ENCODE results near the gene ATP5IF1. TPM values are rescaled to one million over a fixed set of nuclear protein-coding genes. Genes with fewer than 3 reads are reported as not detected.

ATP5IF1 gene
- 100 to 1,000 TPM; 125 to 195 TPM for total RNA-seq

- ATAC-seq: peak; percentile 96 to 97
- Mint-ChIP-seq H3K36me3 (peaks cover 6 to 11% of the 10 kb centered on the region in 2 donors), H3K9me3 (no peaks in the 10 kb centered on the region), H3K27ac (no peak within 1 kb of the TSS)
- peak; percentile 89 to 96 for DNase-seq (ENCODE audit: low spot score in 2 of 2)
Observed at GRCh38 chr1:28235755-28236655, at the start of gene ATP5IF1. Gene ATP5IF1, plus strand, starts transcription at chr1:28236124. Its CDS starts 60 bp downstream, at chr1:28236184.

GRCh38 chr1:28190337-28190979 lies 45.5 kb upstream of the ATP5IF1 start:
- H3K36me3 Mint-ChIP-seq: no peaks in the 10 kb centered on the region
- no peak overlapping the region for H3K27ac Mint-ChIP-seq
- DNase-seq (ENCODE audit: low spot score in 2 of 2): peak in 1 of 2 donors; percentile 4
- ATAC-seq: no peak
- H3K9me3 Mint-ChIP-seq: no peaks in the 10 kb centered on the region

GRCh38 chr1:28190996-28191645 lies 44.8 kb upstream of the ATP5IF1 start:
- no peaks in the 10 kb centered on the region for H3K9me3 Mint-ChIP-seq
- no peak overlapping the region for H3K27ac Mint-ChIP-seq
- peak in 1 of 2 donors; percentile 38 for DNase-seq (ENCODE audit: low spot score in 2 of 2)
- H3K36me3 Mint-ChIP-seq: no peaks in the 10 kb centered on the region
- ATAC-seq: no peak

- no peak for ATAC-seq
- peak in 1 of 2 donors; percentile 48 for DNase-seq (ENCODE audit: low spot score in 2 of 2)
- no peak overlapping the region for H3K27ac Mint-ChIP-seq
- peaks cover 12 to 15% of the 10 kb centered on the region in 2 donors for H3K36me3 Mint-ChIP-seq
- peaks cover 0 to 7% of the 10 kb centered on the region in 2 donors for H3K9me3 Mint-ChIP-seq
Observed at GRCh38 chr1:28193701-28194161, 42.2 kb upstream of the ATP5IF1 start.

- Mint-ChIP-seq H3K27ac (no peak overlapping the region), H3K9me3 (peaks cover 4 to 15% of the 10 kb centered on the region in 2 donors), H3K36me3 (peaks cover 20 to 22% of the 10 kb centered on the region in 2 donors)
- DNase-seq (ENCODE audit: low spot score in 2 of 2): peak in 1 of 2 donors; percentile 44
- no peak for ATAC-seq
Observed at GRCh38 chr1:28194326-28195035, 41.4 kb upstream of the ATP5IF1 start.

GRCh38 chr1:28195780-28196179 lies 40.1 kb upstream of the ATP5IF1 start:
- Mint-ChIP-seq H3K36me3 (peaks cover 28 to 32% of the 10 kb centered on the region in 2 donors), H3K27ac (no peak overlapping the region), H3K9me3 (peaks cover 4 to 15% of the 10 kb centered on the region in 2 donors)
- peak in 1 of 2 donors; percentile 6 for DNase-seq (ENCODE audit: low spot score in 2 of 2)
- ATAC-seq: no peak

- DNase-seq (ENCODE audit: low spot score in 2 of 2) (peak in 1 of 2 donors; percentile 13), ATAC-seq (no peak)
- Mint-ChIP-seq H3K9me3 (peaks cover 4 to 15% of the 10 kb centered on the region in 2 donors), H3K27ac (no peak overlapping the region), H3K36me3 (peaks cover 33 to 37% of the 10 kb centered on the region in 2 donors)
Observed at GRCh38 chr1:28196330-28196729, 39.6 kb upstream of the ATP5IF1 start.

- ATAC-seq (no peak), DNase-seq (ENCODE audit: low spot score in 2 of 2) (peak in 1 of 2 donors; percentile 11)
- H3K27ac Mint-ChIP-seq: peak overlapping the region in 1 of 2 donors; percentile 84
- H3K9me3 Mint-ChIP-seq: peaks cover 4 to 15% of the 10 kb centered on the region in 2 donors
- peaks cover 36 to 46% of the 10 kb centered on the region in 2 donors for H3K36me3 Mint-ChIP-seq
Observed at GRCh38 chr1:28197682-28198415, 38.1 kb upstream of the ATP5IF1 start.

GRCh38 chr1:28199328-28200233 lies 36.3 kb upstream of the ATP5IF1 start:
- peak overlapping the region; percentile 84 to 95 for H3K27ac Mint-ChIP-seq
- ATAC-seq (peak; percentile 92 to 93), DNase-seq (ENCODE audit: low spot score in 2 of 2) (peak; percentile 68 to 76)
- H3K36me3 Mint-ChIP-seq: peaks cover 49 to 64% of the 10 kb centered on the region in 2 donors
- H3K9me3 Mint-ChIP-seq: peaks cover 4 to 15% of the 10 kb centered on the region in 2 donors

GRCh38 chr1:28200234-28200873 lies 35.6 kb upstream of the ATP5IF1 start:
- Mint-ChIP-seq H3K27ac (peak overlapping the region; percentile 84 to 95), H3K9me3 (peaks cover 4 to 15% of the 10 kb centered on the region in 2 donors), H3K36me3 (peaks cover 49 to 64% of the 10 kb centered on the region in 2 donors)
- DNase-seq (ENCODE audit: low spot score in 2 of 2) (no peak), ATAC-seq (no peak)

GRCh38 chr1:28205243-28205642 lies 30.7 kb upstream of the ATP5IF1 start:
- Mint-ChIP-seq H3K27ac (no peak overlapping the region), H3K9me3 (no peaks in the 10 kb centered on the region), H3K36me3 (peaks cover 30 to 43% of the 10 kb centered on the region in 2 donors)
- DNase-seq (ENCODE audit: low spot score in 2 of 2): no peak
- ATAC-seq: no peak

- Mint-ChIP-seq H3K9me3 (no peaks in the 10 kb centered on the region), H3K36me3 (peaks cover 8 to 13% of the 10 kb centered on the region in 2 donors)
Observed at GRCh38 chr1:28208818-28209441, 27.0 kb upstream of the ATP5IF1 start.

GRCh38 chr1:28209700-28210099 lies 26.2 kb upstream of the ATP5IF1 start:
- ATAC-seq: no peak
- Mint-ChIP-seq H3K9me3 (no peaks in the 10 kb centered on the region), H3K27ac (no peak overlapping the region), H3K36me3 (peaks cover 5 to 6% of the 10 kb centered on the region in 2 donors)
- DNase-seq (ENCODE audit: low spot score in 2 of 2): no peak

More at GRCh38 chr1:28208818-28209441, 27.0 kb upstream of the ATP5IF1 start:
- H3K27ac Mint-ChIP-seq: no peak overlapping the region
- ATAC-seq (peak in 1 of 2 donors; percentile 83), DNase-seq (ENCODE audit: low spot score in 2 of 2) (peak in 1 of 2 donors; percentile 53)

- H3K36me3 Mint-ChIP-seq: peaks cover 5% of the 10 kb centered on the region in 2 donors
- ATAC-seq (no peak), DNase-seq (ENCODE audit: low spot score in 2 of 2) (no peak)
- no peak overlapping the region for H3K27ac Mint-ChIP-seq
- H3K9me3 Mint-ChIP-seq: no peaks in the 10 kb centered on the region
Observed at GRCh38 chr1:28213315-28213714, 22.6 kb upstream of the ATP5IF1 start.

All from activated naive CD4-positive, alpha-beta T cell treated with anti-CD3 and anti-CD28 coated beads, Interleukin-2, amount 50 U/mL, for 72 hours (primary cell).